Measurements from ENCODE around the gene SLC30A5. TPM values are rescaled to one million over a fixed set of nuclear protein-coding genes. Genes with fewer than 3 reads are reported as not detected.
A peak's percentile ranks its signal among the peaks of the same experiment; 100 is the strongest.
"Not testable (repeated sequence)": the region's sequence is repeated elsewhere in the genome, so short reads cannot be mapped to it uniquely, and the experiment has no call there.

Gene SLC30A5
- total and polyA plus RNA-seq, 9 of the 15 experiments (the other 6 are each of a cell fraction or from before 2014, with no cell fraction given), result 22.9 to 86.8 (median 62.5) TPM

DNA sequence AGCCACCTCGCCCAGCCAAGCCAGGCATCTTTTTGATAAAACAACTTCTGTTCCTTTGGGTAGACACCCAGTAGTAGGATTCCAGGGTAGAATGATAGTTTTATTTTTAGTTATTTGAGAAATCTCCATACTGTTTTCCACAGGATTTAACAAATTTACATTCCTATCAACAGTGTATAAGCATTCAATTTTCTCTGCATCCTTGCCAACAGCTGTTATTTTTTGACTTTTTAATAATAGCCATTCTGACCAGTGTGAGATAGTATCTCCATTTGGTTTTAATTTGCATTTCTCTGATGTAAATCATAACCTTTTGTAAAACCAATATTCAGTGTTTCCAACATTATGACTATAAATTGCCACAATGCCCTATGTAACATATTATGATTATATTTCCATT lies 45.0 kb downstream of the SLC30A5 start:
- intact Hi-C loops (cut with micrococcal nuclease), result no loop called here
- TF ChIP-seq MAFF (IDR thresholded peaks at IDR 0.05; ENCODE audit: low read length) (no peak), PML (IDR thresholded peaks at IDR 0.05; ENCODE audit: low read length) (no peak), ZNF780A (CRISPR knock-in tag; IDR thresholded peaks at IDR 0.05) (no peak), NRF1 (conservative IDR thresholded peaks at IDR 0.05 in 1 of 2, IDR thresholded peaks at IDR 0.05 in 1 of 2) (no peak), E2F3 (CRISPR knock-in tag; IDR thresholded peaks at IDR 0.05) (no peak)
- no peaks in the 10 kb centered on the region for H3K9me1 ChIP-seq (ENCODE audit: control insufficient read depth, insufficient read depth, low read length)
- no peak overlapping the region for H3K27ac ChIP-seq (ENCODE audit: extremely low read depth, low read depth, low read length)
- H2AFZ ChIP-seq (ENCODE audit: low read depth, low read length), result no peak overlapping the region
- no peaks in the 10 kb centered on the region for H3K27me3 ChIP-seq (ENCODE audit: control insufficient read depth in 2 of 2, insufficient read depth in 2 of 2, low read length in 2 of 2)
- H3K36me3 ChIP-seq (ENCODE audit: control insufficient read depth, insufficient read depth, low read length), result no peaks in the 10 kb centered on the region; the same call in 2 of the 3 replicates
- no peaks in the 10 kb centered on the region for H3K9me3 ChIP-seq (replicated peaks; ENCODE audit: control insufficient read depth, insufficient read depth, low read depth, low read length)
- FAIRE-seq (no peak), ATAC-seq (no peak), DNase-seq (ENCODE audit: extremely low read depth in 1 of 4, low spot score in 3 of 4) (no peak)
- in situ Hi-C loops (cut with MboI), result no loop called here
- no peak overlapping the region for H3K4me3 ChIP-seq
- no TSS peak for BruUV-seq (replicated peaks)
- ChIA-PET CTCF (ENCODE audit: low intra/inter-chr PET ratio) (no interaction called here), POLR2A (no interaction called here)
- no peak overlapping the region for H3K4me2 ChIP-seq (ENCODE audit: insufficient read depth, low read length)
- WGBS (ENCODE audit: insufficient coverage, low coverage, missing lambda C conversion rate), result 64% methylated on average over 1 of the region's 1 CpG
- no peaks in the 10 kb centered on the region for H3K4me1 ChIP-seq (replicated peaks in 1 of 2; ENCODE audit: control insufficient read depth in 2 of 2, insufficient read depth in 2 of 2, low read length in 2 of 2)
- H3K79me2 ChIP-seq (ENCODE audit: control insufficient read depth, insufficient read depth, low read length), result no peaks in the 10 kb centered on the region
- no peaks in the 10 kb centered on the region for H4K20me1 ChIP-seq (replicated peaks; ENCODE audit: control insufficient read depth, insufficient read depth, low read length)
- H3K9ac ChIP-seq (ENCODE audit: insufficient read depth in 1 of 2, low read depth in 2 of 2, low read length in 2 of 2), result no peak overlapping the region

DNA sequence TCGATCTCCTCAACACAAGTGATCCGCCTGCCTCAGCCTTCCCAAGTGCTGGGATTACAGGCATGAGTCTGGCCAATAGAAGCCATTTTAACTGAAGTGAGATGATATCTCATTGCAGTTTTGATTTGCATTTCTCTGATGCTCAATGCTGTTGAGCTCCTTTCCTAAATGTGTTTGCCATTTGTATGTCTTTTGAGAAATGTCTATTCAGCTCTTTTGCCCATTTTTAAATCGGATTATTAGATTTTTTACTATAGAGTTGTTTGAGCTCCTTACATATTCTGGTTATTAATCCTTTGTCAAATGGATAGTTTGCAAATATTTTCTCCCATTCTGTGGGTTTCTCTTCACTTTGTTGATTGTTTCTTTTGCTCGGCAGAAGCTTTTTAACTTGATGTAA lies 46.4 kb downstream of the SLC30A5 start:
- in situ Hi-C loops (cut with MboI); H2AFZ ChIP-seq (ENCODE audit: low read depth, low read length); CTCF ChIA-PET (ENCODE audit: low intra/inter-chr PET ratio); H4K20me1 ChIP-seq (replicated peaks; ENCODE audit: control insufficient read depth, insufficient read depth, low read length); H3K36me3 ChIP-seq (ENCODE audit: control insufficient read depth, insufficient read depth, low read length); FAIRE-seq; H3K9me1 ChIP-seq (ENCODE audit: control insufficient read depth, insufficient read depth, low read length); H3K27ac ChIP-seq (ENCODE audit: extremely low read depth, low read depth, low read length); ATAC-seq; H3K4me1 ChIP-seq (replicated peaks in 1 of 2; ENCODE audit: control insufficient read depth in 2 of 2, insufficient read depth in 2 of 2, low read length in 2 of 2); DNase-seq (ENCODE audit: extremely low read depth in 1 of 4, low spot score in 3 of 4); H3K4me2 ChIP-seq (ENCODE audit: insufficient read depth, low read length); BruUV-seq (replicated peaks); H3K27me3 ChIP-seq (ENCODE audit: control insufficient read depth in 2 of 2, insufficient read depth in 2 of 2, low read length in 2 of 2); intact Hi-C loops (cut with micrococcal nuclease); H3K79me2 ChIP-seq (ENCODE audit: control insufficient read depth, insufficient read depth, low read length); H3K4me3 ChIP-seq; H3K9me3 ChIP-seq (replicated peaks; ENCODE audit: control insufficient read depth, insufficient read depth, low read depth, low read length); H3K9ac ChIP-seq (ENCODE audit: insufficient read depth in 1 of 2, low read depth in 2 of 2, low read length in 2 of 2): not testable (repeated sequence)
- TF ChIP-seq ZNF316 (IDR thresholded peaks at IDR 0.05), result peak; percentile 87
- TF ChIP-seq C11orf30 (IDR thresholded peaks at IDR 0.05; ENCODE audit: low read depth), result peak; percentile 70; the same call in 1 of the 2 replicates
- TF ChIP-seq MAFG (tag; conservative IDR thresholded peaks at IDR 0.05), result peak; percentile 58; the same call in 1 of the 2 replicates
- TF ChIP-seq MAFF (IDR thresholded peaks at IDR 0.05; ENCODE audit: low read length), result peak; percentile 49
- POLR2A ChIA-PET, result interaction anchor here (0.5 kb wide), 1 partner anchor 116 kb away, joined by 4 read pairs; no protein-coding TSS in a partner anchor
- 47% methylated on average over 4 of the region's 4 CpGs for WGBS (ENCODE audit: insufficient coverage, low coverage, missing lambda C conversion rate)
